Spleen (tissue), 7 donors: ENCODE data around the gene ANKRD44.

Experiments
- CTCF ChIP-seq, 11 experiments: fragments of 200-600 bp in 7 of 11; fragments of 450-650 bp in 4 of 11; sonication (generic) in 4 of 11; IDR thresholded peaks in 8 of 11; conservative IDR thresholded peaks in 3 of 11; 1 replicate in 7 of 11; 2 replicates in 4 of 11; pipeline versions ENCODE4 v1.4.0 to v1.8.0; 2016 to 2021; ENCODE audit warnings: antibody characterized with exemption in 11 of 11, inconsistent platforms in 4 of 11, mild to moderate bottlenecking in 1 of 11
- POLR2A ChIP-seq, 3 donors: fragments of 450-650 bp; IDR thresholded peaks; one replicate each; pipeline ENCODE4 v1.5.1; 2017; ENCODE audit warnings: antibody characterized with exemption in 3 of 3, mild to moderate bottlenecking in 1 of 3
- POLR2AphosphoS5 ChIP-seq, 3 donors: sonication (generic); formaldehyde crosslinking; IDR thresholded peaks; one replicate each; pipeline ENCODE4 v1.5.1; 2017; ENCODE audit warnings: antibody characterized with exemption in 3 of 3
- donor health status: DM: no; HTN: no; CAD: no; lungs with moderate emphysema.
- donor health status: DM: no; HTN: no; CAD: no.
- donor health status: DM: no; HTN: no; CAD: no.

DNA sequence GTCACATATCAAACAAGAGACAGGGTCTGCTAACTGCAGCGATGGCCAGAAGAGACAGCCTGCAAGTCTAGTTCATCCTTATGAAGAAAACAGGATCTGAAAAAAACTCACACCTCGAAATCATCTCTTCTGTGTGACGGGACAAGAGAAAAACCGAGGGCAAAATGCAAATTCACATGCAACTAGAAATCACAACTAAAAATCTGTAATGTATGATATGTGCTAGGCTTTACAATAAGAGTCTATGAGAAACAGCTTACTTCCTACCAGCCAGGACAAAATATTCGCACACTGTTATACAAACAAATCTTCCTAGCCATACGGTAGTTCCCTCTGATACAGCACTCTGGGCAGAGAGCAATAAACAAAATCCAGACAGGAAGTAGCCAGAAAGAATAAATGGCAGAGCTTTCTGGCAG lies 48.8 kb downstream of the ANKRD44 start:
- TF ChIP-seq POLR2AphosphoS5 (IDR thresholded peaks at IDR 0.05), result peak in 1 of 3 donors; percentile 17
- TF ChIP-seq CTCF (IDR thresholded peaks at IDR 0.05 in 8 of 11, conservative IDR thresholded peaks at IDR 0.05 in 3 of 11), result no peak
- TF ChIP-seq POLR2A (IDR thresholded peaks at IDR 0.05), result no peak
